Epithelial cell of prostate (primary cell): ENCODE results near the gene AFAP1.
"Not testable (repeated sequence)": the region's sequence is repeated elsewhere in the genome, so short reads cannot be mapped to it uniquely, and the experiment has no call there.

Experiments
- DNase-seq: peaks from one replicate; pipeline ENCODE4 v3.0.0-alpha.2; 2011; ENCODE audit warnings: low read depth, low spot score
- H3K27ac ChIP-seq: fragments of 450-650 bp; 2 replicates; pipeline ENCODE4 v1.5.1; 2017; ENCODE audit warnings: mild to moderate bottlenecking

AFAP1 gene

GRCh38 chr4:7924570-7924969, 15.1 kb downstream of the AFAP1 start:
- no peak for DNase-seq
- H3K27ac ChIP-seq = no peak overlapping the region

GRCh38 chr4:7924163-7924562, 15.5 kb downstream of the AFAP1 start:
- DNase-seq = no peak
- no peak overlapping the region for H3K27ac ChIP-seq

- no peak overlapping the region for H3K27ac ChIP-seq
- no peak for DNase-seq
These were observed 17.2 kb downstream of the AFAP1 start for GRCh38 chr4:7922466-7922865.

- no peak for DNase-seq
- no peak overlapping the region for H3K27ac ChIP-seq
These were observed 20.7 kb downstream of the AFAP1 start for GRCh38 chr4:7918981-7919380.

GRCh38 chr4:7918187-7918586, 21.5 kb downstream of the AFAP1 start:
- DNase-seq, H3K27ac ChIP-seq: not testable (repeated sequence)

- no peak overlapping the region for H3K27ac ChIP-seq
- DNase-seq = no peak
These were observed 22.0 kb downstream of the AFAP1 start for GRCh38 chr4:7917669-7918068.

- no peak for DNase-seq
- H3K27ac ChIP-seq = no peak overlapping the region
These were observed 23.8 kb downstream of the AFAP1 start for GRCh38 chr4:7915875-7916242.

- no peak for DNase-seq
- no peak overlapping the region for H3K27ac ChIP-seq
These were observed 26.8 kb downstream of the AFAP1 start for GRCh38 chr4:7912826-7913225.

GRCh38 chr4:7910952-7911578, 28.6 kb downstream of the AFAP1 start:
- no peak for DNase-seq
- no peak overlapping the region for H3K27ac ChIP-seq

- no peak for DNase-seq
- no peak overlapping the region for H3K27ac ChIP-seq
These were observed 29.3 kb downstream of the AFAP1 start for GRCh38 chr4:7910263-7910896.

- no peak for DNase-seq
- H3K27ac ChIP-seq = no peak overlapping the region
These were observed 30.0 kb downstream of the AFAP1 start for GRCh38 chr4:7909463-7910262.

- no peak for DNase-seq
- H3K27ac ChIP-seq = no peak overlapping the region
These were observed 31.0 kb downstream of the AFAP1 start for GRCh38 chr4:7908668-7909067.

GRCh38 chr4:7907142-7907541, 32.5 kb downstream of the AFAP1 start:
- no peak overlapping the region for H3K27ac ChIP-seq

GRCh38 chr4:7906171-7906701, 33.4 kb downstream of the AFAP1 start:
- no peak for DNase-seq
- no peak overlapping the region for H3K27ac ChIP-seq

More at GRCh38 chr4:7907142-7907541, 32.5 kb downstream of the AFAP1 start:
- DNase-seq = no peak

GRCh38 chr4:7904952-7905915, 34.4 kb downstream of the AFAP1 start:
- DNase-seq = no peak
- no peak overlapping the region for H3K27ac ChIP-seq

- no peak overlapping the region for H3K27ac ChIP-seq
- no peak for DNase-seq
These were observed 35.7 kb downstream of the AFAP1 start for GRCh38 chr4:7903791-7904516.

GRCh38 chr4:7902826-7903225, 36.8 kb downstream of the AFAP1 start:
- DNase-seq = no peak
- H3K27ac ChIP-seq = no peak overlapping the region

- H3K27ac ChIP-seq = no peak overlapping the region
- no peak for DNase-seq
These were observed 37.5 kb downstream of the AFAP1 start for GRCh38 chr4:7902101-7902553.

GRCh38 chr4:7901311-7901885, 38.3 kb downstream of the AFAP1 start:
- no peak overlapping the region for H3K27ac ChIP-seq

More at GRCh38 chr4:7901311-7901885, 38.3 kb downstream of the AFAP1 start:
- DNase-seq = no peak
